ENCODE data around the gene TBX3. TPM values are rescaled to one million over a fixed set of nuclear protein-coding genes. Genes with fewer than 3 reads are reported as not detected.

The TBX3 gene
- total and polyA plus RNA-seq, 2 donors (not counting 3 experiments of a cell fraction or from before 2014, with no cell fraction given) = 0.52 to 2.0 TPM

DNA sequence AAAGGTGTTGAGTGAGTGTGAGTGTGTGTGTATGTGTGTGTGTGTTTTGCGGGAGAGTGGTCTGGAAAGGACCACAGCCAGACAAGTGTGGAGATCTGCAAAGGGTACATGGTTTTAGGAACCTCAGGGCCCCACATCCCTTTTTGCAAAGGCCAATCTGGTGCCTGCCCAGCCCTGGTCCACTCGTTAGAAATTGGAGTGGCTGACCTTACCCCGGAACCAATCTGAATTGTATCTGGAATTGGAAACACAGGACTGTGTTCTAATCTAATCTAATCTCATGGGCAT is 11.3 kb upstream of the TBX3 start:
- ChIA-PET CTCF (no interaction called here), POLR2A (no interaction called here)
- H3K9me3 ChIP-seq (replicated peaks; ENCODE audit: control insufficient read depth, insufficient read depth, low read length) = no peaks in the 10 kb centered on the region
- H3K4me3 ChIP-seq (replicated peaks in 1 of 3; ENCODE audit: insufficient read depth in 1 of 3, low read depth in 1 of 3, low read length in 3 of 3) = no peak overlapping the region
- H3K27me3 ChIP-seq (ENCODE audit: control insufficient read depth in 2 of 2, insufficient read depth in 2 of 2, low read length in 2 of 2) = peaks cover 72 to 93% of the 10 kb centered on the region in 2 experiments
- no peak for TF ChIP-seq MYC (IDR thresholded peaks at IDR 0.05; ENCODE audit: low read depth, low read length)
- TF ChIP-seq GATA2 (IDR thresholded peaks at IDR 0.05; ENCODE audit: insufficient read depth, insufficient read length, low read depth, low read length) = no peak
- TF ChIP-seq POLR2A (IDR thresholded peaks at IDR 0.05; ENCODE audit: low read depth, low read length) = no peak
- TF ChIP-seq, protein P1, sequence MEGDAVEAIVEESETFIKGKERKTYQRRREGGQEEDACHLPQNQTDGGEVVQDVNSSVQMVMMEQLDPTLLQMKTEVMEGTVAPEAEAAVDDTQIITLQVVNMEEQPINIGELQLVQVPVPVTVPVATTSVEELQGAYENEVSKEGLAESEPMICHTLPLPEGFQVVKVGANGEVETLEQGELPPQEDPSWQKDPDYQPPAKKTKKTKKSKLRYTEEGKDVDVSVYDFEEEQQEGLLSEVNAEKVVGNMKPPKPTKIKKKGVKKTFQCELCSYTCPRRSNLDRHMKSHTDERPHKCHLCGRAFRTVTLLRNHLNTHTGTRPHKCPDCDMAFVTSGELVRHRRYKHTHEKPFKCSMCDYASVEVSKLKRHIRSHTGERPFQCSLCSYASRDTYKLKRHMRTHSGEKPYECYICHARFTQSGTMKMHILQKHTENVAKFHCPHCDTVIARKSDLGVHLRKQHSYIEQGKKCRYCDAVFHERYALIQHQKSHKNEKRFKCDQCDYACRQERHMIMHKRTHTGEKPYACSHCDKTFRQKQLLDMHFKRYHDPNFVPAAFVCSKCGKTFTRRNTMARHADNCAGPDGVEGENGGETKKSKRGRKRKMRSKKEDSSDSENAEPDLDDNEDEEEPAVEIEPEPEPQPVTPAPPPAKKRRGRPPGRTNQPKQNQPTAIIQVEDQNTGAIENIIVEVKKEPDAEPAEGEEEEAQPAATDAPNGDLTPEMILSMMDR (IDR thresholded peaks at IDR 0.05; ENCODE audit: extremely low read depth in 1 of 2, insufficient read depth in 1 of 2, low read depth in 1 of 2, low read length in 2 of 2) = no peak
- TF ChIP-seq, protein P2, sequence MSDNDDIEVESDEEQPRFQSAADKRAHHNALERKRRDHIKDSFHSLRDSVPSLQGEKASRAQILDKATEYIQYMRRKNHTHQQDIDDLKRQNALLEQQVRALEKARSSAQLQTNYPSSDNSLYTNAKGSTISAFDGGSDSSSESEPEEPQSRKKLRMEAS (IDR thresholded peaks at IDR 0.05; ENCODE audit: insufficient read depth, insufficient read length) = no peak
- no peak for TF ChIP-seq POLR2AphosphoS5 (IDR thresholded peaks at IDR 0.05; ENCODE audit: insufficient read depth, low read depth, low read length)
- no peak for TF ChIP-seq JUN (IDR thresholded peaks at IDR 0.05; ENCODE audit: borderline replicate concordance, insufficient read depth, insufficient read length, low read depth)
- no peak for TF ChIP-seq EZH2 (IDR thresholded peaks at IDR 0.05; ENCODE audit: borderline replicate concordance, low read depth, low read length, severe bottlenecking)
- no peak for TF ChIP-seq FOS (IDR thresholded peaks at IDR 0.05; ENCODE audit: borderline replicate concordance, insufficient read depth, low read length)
- H3K4me2 ChIP-seq (ENCODE audit: insufficient read depth, low read length) = no peak overlapping the region
- no peak for FAIRE-seq
- dilution Hi-C loops (cut with MboI; ENCODE audit: extremely low pct_ligation_motif_present, low sequenced_read_pairs) (no loop called here), intact Hi-C loops (cut with micrococcal nuclease) (no loop called here)
- DNase-seq (ENCODE audit: low read depth, low spot score) = no peak
- no TSS peak for BruUV-seq (replicated peaks)
- no peaks in the 10 kb centered on the region for H4K20me1 ChIP-seq (replicated peaks; ENCODE audit: control insufficient read depth, extremely low read depth, insufficient read depth, low read length)
- H3K79me2 ChIP-seq (ENCODE audit: control insufficient read depth, insufficient read depth, low read length) = no peaks in the 10 kb centered on the region
- H3K9ac ChIP-seq (replicated peaks; ENCODE audit: extremely low read depth, insufficient read depth, low read length) = no peak overlapping the region
- no peak overlapping the region for H3K27ac ChIP-seq (ENCODE audit: insufficient read depth, low read depth, low read length)
- no peak overlapping the region for H2AFZ ChIP-seq (ENCODE audit: low read depth, low read length)
- H3K9me1 ChIP-seq (replicated peaks; ENCODE audit: control insufficient read depth, extremely low read depth, insufficient read depth, low read length) = no peaks in the 10 kb centered on the region
- H3K4me1 ChIP-seq (ENCODE audit: control insufficient read depth, extremely low read depth, insufficient read depth, low read length) = no peaks in the 10 kb centered on the region
- H3K36me3 ChIP-seq (ENCODE audit: control insufficient read depth in 2 of 2, extremely low read depth in 1 of 2, insufficient read depth in 2 of 2, low read length in 2 of 2) = no peaks in the 10 kb centered on the region

All from endothelial cell of umbilical vein (primary cell).